Measurements from ENCODE around the gene KCNH8.

Gene KCNH8

GRCh38 chr3:19254784-19255338 lies 106.6 kb downstream of the KCNH8 start:
- DNase-seq = no peak

GRCh38 chr3:19256313-19256712 lies 108.0 kb downstream of the KCNH8 start:
- no peak for DNase-seq

GRCh38 chr3:19263606-19264005 lies 115.3 kb downstream of the KCNH8 start:
- no peak for DNase-seq

- no peak for DNase-seq
Measured at GRCh38 chr3:19264424-19264823, 116.1 kb downstream of the KCNH8 start.

GRCh38 chr3:19267040-19267439 lies 118.7 kb downstream of the KCNH8 start:
- no peak for DNase-seq

GRCh38 chr3:19270481-19270880 lies 122.2 kb downstream of the KCNH8 start:
- no peak for DNase-seq

- DNase-seq = no peak
Measured at GRCh38 chr3:19272296-19272695, 124.0 kb downstream of the KCNH8 start.

- no peak for DNase-seq
Measured at GRCh38 chr3:19273091-19273490, 124.8 kb downstream of the KCNH8 start.

- DNase-seq = no peak
Measured at GRCh38 chr3:19274576-19274975, 126.3 kb downstream of the KCNH8 start.

- DNase-seq = no peak
Measured at GRCh38 chr3:19284974-19285373, 136.7 kb downstream of the KCNH8 start.

GRCh38 chr3:19293295-19293694 lies 145.0 kb downstream of the KCNH8 start:
- DNase-seq = no peak

- DNase-seq = no peak
Measured at GRCh38 chr3:19295208-19295607, 146.9 kb downstream of the KCNH8 start.

- no peak for DNase-seq
Measured at GRCh38 chr3:19331931-19332330, 183.6 kb downstream of the KCNH8 start.

GRCh38 chr3:19334120-19334519 lies 185.8 kb downstream of the KCNH8 start:
- DNase-seq = no peak

GRCh38 chr3:19338769-19339168 lies 190.5 kb downstream of the KCNH8 start:
- DNase-seq = no peak

- no peak for DNase-seq
Measured at GRCh38 chr3:19342389-19342788, 194.1 kb downstream of the KCNH8 start.

GRCh38 chr3:19346759-19347158 lies 198.4 kb downstream of the KCNH8 start:
- DNase-seq = no peak

- DNase-seq = no peak
Measured at GRCh38 chr3:19347671-19348070, 199.4 kb downstream of the KCNH8 start.

GRCh38 chr3:19348500-19348899 lies 200.2 kb downstream of the KCNH8 start:
- no peak for DNase-seq

- no peak for DNase-seq
Measured at GRCh38 chr3:19348941-19349564, 200.7 kb downstream of the KCNH8 start.

- no peak for DNase-seq
Measured at GRCh38 chr3:19357947-19358346, 209.6 kb downstream of the KCNH8 start.

GRCh38 chr3:19363071-19363470 lies 214.8 kb downstream of the KCNH8 start:
- DNase-seq = no peak

- DNase-seq = no peak
Measured at GRCh38 chr3:19364148-19364547, 215.8 kb downstream of the KCNH8 start.

GRCh38 chr3:19365471-19365870 lies 217.2 kb downstream of the KCNH8 start:
- DNase-seq = no peak

GRCh38 chr3:19384868-19385267 lies 236.6 kb downstream of the KCNH8 start:
- DNase-seq = no peak

Data from NCI-H510A (cell line).